ENCODE measurements around the gene SMARCD3.

SMARCD3 gene

DNA sequence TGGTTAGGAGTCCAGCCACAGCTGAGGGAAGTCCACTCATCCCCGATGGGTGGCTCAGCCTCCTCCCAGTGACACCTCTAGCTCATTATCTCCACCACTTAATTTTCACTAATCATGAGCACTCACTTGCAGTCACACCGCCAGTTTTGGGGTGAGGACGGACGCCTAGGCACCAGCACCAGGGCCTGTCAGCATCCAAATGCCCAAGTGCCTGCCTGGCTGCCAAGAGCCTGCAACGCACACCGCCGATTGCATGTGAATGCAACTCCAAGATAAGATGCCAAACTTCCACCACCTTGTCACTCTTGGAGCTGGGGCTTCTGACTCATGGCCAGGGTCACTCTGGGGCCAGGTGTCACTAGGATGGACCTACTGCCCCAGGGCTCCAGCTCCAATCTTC is 24.4 kb upstream of the SMARCD3 start:
- peaks cover 24% of the 10 kb centered on the region for H3K27me3 ChIP-seq (ENCODE audit: control insufficient read depth, insufficient read depth, low read length, poor library complexity, severe bottlenecking)
- no peak overlapping the region for H3K27ac ChIP-seq (ENCODE audit: insufficient read depth, low read depth, low read length, poor library complexity, severe bottlenecking)
- no peaks in the 10 kb centered on the region for H3K36me3 ChIP-seq (ENCODE audit: control insufficient read depth, insufficient read depth, low read length)
- H3K4me3 ChIP-seq (ENCODE audit: insufficient read depth, low read depth, low read length) = no peak overlapping the region
- WGBS, 2 experiments = 93 to 94% methylated on average over 7 of the region's 7 CpGs
- H3K4me1 ChIP-seq (ENCODE audit: control insufficient read depth, insufficient read depth, low read length) = peaks cover 7% of the 10 kb centered on the region
- H3K9me3 ChIP-seq (ENCODE audit: control insufficient read depth, low read length) = no peaks in the 10 kb centered on the region

DNA sequence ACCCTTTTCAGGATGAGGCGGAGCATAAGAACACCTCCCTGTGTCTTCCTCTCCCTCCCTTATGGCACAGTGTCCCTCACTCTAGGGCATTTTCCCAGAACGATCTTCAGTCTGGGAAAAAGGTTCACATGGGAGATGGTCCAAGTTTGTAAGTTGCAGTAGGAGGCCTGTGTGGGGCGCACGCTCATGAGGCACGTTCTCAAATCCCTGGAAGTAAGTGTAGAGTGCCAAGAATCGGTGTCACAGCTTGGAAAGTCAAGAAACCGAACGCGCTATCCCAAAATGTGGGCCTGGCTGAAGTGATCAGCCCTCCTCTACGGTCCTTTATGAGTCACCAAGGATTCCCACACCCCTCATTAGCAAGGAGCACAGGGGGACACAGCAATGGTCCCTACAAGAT is 23.9 kb upstream of the SMARCD3 start:
- H3K36me3 ChIP-seq (ENCODE audit: control insufficient read depth, insufficient read depth, low read length) = no peaks in the 10 kb centered on the region
- WGBS, 2 experiments = 86 to 92% methylated on average over 10 of the region's 10 CpGs
- no peaks in the 10 kb centered on the region for H3K9me3 ChIP-seq (ENCODE audit: control insufficient read depth, low read length)
- peaks cover 20% of the 10 kb centered on the region for H3K27me3 ChIP-seq (ENCODE audit: control insufficient read depth, insufficient read depth, low read length, poor library complexity, severe bottlenecking)
- no peak overlapping the region for H3K4me3 ChIP-seq (ENCODE audit: insufficient read depth, low read depth, low read length)
- H3K4me1 ChIP-seq (ENCODE audit: control insufficient read depth, insufficient read depth, low read length) = peaks cover 7% of the 10 kb centered on the region
- no peak overlapping the region for H3K27ac ChIP-seq (ENCODE audit: insufficient read depth, low read depth, low read length, poor library complexity, severe bottlenecking)

DNA sequence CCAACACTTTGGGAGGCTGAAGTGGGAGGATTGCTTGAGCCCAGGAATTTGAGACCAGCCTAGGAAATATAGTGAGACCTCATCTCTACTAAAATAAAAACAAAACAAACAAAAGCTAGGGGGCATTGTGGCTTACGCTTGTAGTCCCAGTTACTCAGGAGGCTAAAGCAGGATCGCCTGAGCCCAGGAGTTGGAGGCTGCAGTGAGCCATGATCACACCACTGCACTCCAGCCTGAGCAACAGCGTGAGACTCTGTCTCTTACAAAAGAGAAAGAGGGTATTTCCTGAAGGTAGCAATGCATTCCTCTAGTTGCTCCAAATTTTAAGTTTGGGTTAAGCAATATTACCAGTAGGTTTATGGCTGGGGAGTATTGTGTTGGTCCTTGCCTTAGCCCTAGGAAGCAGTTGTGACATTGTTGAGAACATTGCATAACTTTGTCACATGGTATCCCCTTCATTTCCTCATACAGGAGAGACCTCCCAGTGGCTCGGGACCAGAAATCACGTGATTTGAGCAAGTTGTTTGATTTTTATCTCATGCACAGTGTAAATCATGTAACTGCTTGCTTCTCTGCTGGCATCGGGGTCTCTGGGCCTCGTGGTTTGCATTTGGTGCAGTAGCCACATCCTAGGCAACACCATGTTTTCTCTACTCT is 23.3 kb upstream of the SMARCD3 start:
- H3K36me3 ChIP-seq (ENCODE audit: control insufficient read depth, insufficient read depth, low read length) = no peaks in the 10 kb centered on the region
- H3K27ac ChIP-seq (ENCODE audit: insufficient read depth, low read depth, low read length, poor library complexity, severe bottlenecking) = no peak overlapping the region
- no peak overlapping the region for H3K4me3 ChIP-seq (ENCODE audit: insufficient read depth, low read depth, low read length)
- peaks cover 16% of the 10 kb centered on the region for H3K27me3 ChIP-seq (ENCODE audit: control insufficient read depth, insufficient read depth, low read length, poor library complexity, severe bottlenecking)
- no peaks in the 10 kb centered on the region for H3K9me3 ChIP-seq (ENCODE audit: control insufficient read depth, low read length)
- 77 to 84% methylated on average over 7 of the region's 7 CpGs for WGBS, 2 experiments
- H3K4me1 ChIP-seq (ENCODE audit: control insufficient read depth, insufficient read depth, low read length) = peaks cover 7% of the 10 kb centered on the region

DNA sequence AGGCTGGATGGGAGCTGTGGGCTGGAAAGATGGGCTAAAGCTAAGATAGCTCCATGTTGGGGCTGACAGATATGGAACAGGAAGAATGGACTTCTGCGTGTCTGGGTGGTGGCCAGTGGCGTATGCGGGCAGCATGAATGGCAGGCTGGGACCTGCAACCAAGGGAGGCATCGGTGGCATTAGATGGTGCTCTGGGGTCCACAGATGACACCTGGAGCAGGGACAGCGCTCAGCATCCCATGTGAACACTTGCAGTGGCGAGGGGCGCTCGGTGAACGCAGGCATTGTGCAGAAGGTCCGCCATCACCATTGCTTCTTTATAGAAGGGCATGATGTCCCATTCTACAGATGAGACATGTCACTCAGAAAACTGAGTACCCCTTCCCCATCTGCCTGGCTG is 21.0 kb upstream of the SMARCD3 start:
- no peak overlapping the region for H3K4me3 ChIP-seq (ENCODE audit: insufficient read depth, low read depth, low read length)
- WGBS, 2 experiments = 94 to 95% methylated on average over 10 of the region's 10 CpGs
- H3K9me3 ChIP-seq (ENCODE audit: control insufficient read depth, low read length) = no peaks in the 10 kb centered on the region
- H3K36me3 ChIP-seq (ENCODE audit: control insufficient read depth, insufficient read depth, low read length) = no peaks in the 10 kb centered on the region
- no peaks in the 10 kb centered on the region for H3K4me1 ChIP-seq (ENCODE audit: control insufficient read depth, insufficient read depth, low read length)
- no peak overlapping the region for H3K27ac ChIP-seq (ENCODE audit: insufficient read depth, low read depth, low read length, poor library complexity, severe bottlenecking)
- no peaks in the 10 kb centered on the region for H3K27me3 ChIP-seq (ENCODE audit: control insufficient read depth, insufficient read depth, low read length, poor library complexity, severe bottlenecking)

DNA sequence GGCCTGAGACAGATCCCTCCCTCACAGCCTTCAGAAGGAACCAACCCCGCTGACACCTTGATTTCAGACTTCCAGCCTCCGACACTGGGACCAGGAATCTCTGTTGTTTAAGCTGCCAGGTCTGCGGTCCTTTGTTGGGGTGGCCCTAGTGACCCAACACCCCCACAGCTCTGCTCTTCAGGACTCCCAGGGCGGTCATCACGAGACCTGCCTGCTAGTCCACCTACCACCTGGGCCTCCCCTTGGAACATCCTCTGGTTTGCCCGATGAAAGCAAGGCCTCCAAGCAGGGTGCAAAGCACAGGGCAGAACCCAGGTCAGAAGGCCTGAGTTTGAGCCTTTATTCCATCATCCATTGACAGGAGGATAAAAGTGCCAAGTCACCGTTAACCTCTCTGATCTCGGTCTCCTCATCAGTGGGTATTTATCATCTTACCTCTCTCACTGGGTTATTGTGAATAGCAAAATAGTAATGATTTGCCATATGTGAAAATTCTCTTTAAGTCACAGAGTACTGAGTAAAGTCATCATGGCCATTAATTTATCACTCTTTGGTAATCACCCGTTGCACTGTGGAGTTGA is 16.9 kb upstream of the SMARCD3 start:
- Histone ChIP-seq H3K27ac (ENCODE audit: insufficient read depth, low read depth, low read length, poor library complexity, severe bottlenecking) (no peak overlapping the region), H3K9me3 (ENCODE audit: control insufficient read depth, low read length) (no peaks in the 10 kb centered on the region), H3K4me3 (ENCODE audit: insufficient read depth, low read depth, low read length) (no peak overlapping the region), H3K36me3 (ENCODE audit: control insufficient read depth, insufficient read depth, low read length) (no peaks in the 10 kb centered on the region), H3K27me3 (ENCODE audit: control insufficient read depth, insufficient read depth, low read length, poor library complexity, severe bottlenecking) (no peaks in the 10 kb centered on the region), H3K4me1 (ENCODE audit: control insufficient read depth, insufficient read depth, low read length) (no peaks in the 10 kb centered on the region)
- 90 to 92% methylated on average over 9 of the region's 9 CpGs for WGBS, 2 experiments

DNA sequence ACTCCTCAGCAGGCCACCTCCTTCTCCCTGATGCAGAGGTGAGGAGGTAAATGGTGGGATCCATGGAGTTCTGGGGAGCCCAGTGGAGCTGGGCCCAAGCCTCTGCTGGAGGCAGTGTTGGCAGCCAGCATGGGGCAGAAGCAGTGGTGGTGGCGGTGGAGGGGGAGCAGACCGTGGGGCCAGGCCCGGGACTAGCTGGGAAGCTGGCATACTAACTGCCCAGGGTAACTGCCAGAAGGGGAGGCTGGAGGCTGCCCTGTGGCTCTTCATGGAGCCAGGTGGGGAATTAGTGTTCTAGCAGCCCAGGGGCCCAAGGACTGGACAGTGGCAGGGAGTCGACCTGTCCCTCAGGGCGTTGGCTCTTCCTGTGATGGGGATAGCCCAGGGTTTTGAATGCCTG is 16.1 kb upstream of the SMARCD3 start:
- WGBS, 2 experiments = 83 to 84% methylated on average over 5 of the region's 5 CpGs
- no peak overlapping the region for H3K27ac ChIP-seq (ENCODE audit: insufficient read depth, low read depth, low read length, poor library complexity, severe bottlenecking)
- H3K4me1 ChIP-seq (ENCODE audit: control insufficient read depth, insufficient read depth, low read length) = no peaks in the 10 kb centered on the region
- H3K36me3 ChIP-seq (ENCODE audit: control insufficient read depth, insufficient read depth, low read length) = no peaks in the 10 kb centered on the region
- no peaks in the 10 kb centered on the region for H3K27me3 ChIP-seq (ENCODE audit: control insufficient read depth, insufficient read depth, low read length, poor library complexity, severe bottlenecking)
- H3K4me3 ChIP-seq (ENCODE audit: insufficient read depth, low read depth, low read length) = no peak overlapping the region
- no peaks in the 10 kb centered on the region for H3K9me3 ChIP-seq (ENCODE audit: control insufficient read depth, low read length)

DNA sequence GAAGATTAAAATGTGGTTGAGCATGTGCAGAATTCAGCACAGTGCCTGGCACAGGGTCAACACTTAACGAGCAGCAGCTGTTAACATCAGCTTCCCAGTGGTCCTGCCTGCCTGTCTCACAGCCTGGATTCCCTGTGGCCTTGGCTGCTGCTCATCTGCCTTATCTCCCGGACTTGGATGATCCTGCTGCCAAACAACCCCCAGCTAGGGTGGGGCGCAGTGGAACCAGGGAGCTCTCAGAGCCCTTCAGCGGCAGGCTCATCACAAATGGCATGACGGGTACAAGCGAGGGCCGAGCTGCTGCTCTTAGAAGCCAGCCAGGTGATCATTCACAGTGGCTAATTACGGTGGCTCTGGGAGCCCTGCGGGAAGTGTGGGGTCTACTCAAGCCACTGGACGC is 13.0 kb upstream of the SMARCD3 start:
- no peaks in the 10 kb centered on the region for H3K9me3 ChIP-seq (ENCODE audit: control insufficient read depth, low read length)
- no peak overlapping the region for H3K27ac ChIP-seq (ENCODE audit: insufficient read depth, low read depth, low read length, poor library complexity, severe bottlenecking)
- H3K36me3 ChIP-seq (ENCODE audit: control insufficient read depth, insufficient read depth, low read length) = no peaks in the 10 kb centered on the region
- H3K4me3 ChIP-seq (ENCODE audit: insufficient read depth, low read depth, low read length) = no peak overlapping the region
- H3K4me1 ChIP-seq (ENCODE audit: control insufficient read depth, insufficient read depth, low read length) = no peaks in the 10 kb centered on the region
- no peaks in the 10 kb centered on the region for H3K27me3 ChIP-seq (ENCODE audit: control insufficient read depth, insufficient read depth, low read length, poor library complexity, severe bottlenecking)
- 87 to 88% methylated on average over 10 of the region's 10 CpGs for WGBS, 2 experiments

DNA sequence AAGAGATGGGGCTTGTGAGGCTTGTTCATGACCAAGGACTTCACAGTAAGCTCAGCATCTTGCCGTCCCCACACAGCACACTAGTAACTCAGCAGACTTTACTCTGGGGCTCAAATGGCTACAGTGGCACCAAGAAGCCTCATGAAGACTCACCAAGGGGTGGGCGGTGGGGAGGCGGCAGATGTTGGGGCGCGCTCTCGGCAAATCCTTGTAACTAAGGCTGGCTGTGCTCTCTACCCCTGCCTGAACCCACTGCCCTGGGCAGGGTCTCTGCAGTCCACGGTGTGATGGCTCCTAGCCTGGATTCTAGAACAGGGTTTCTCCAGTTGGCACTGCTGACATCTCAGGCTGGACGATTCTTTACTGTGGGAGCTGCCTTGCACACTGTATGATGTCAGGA is 12.4 kb upstream of the SMARCD3 start:
- Histone ChIP-seq H3K4me1 (ENCODE audit: control insufficient read depth, insufficient read depth, low read length) (no peaks in the 10 kb centered on the region), H3K27ac (ENCODE audit: insufficient read depth, low read depth, low read length, poor library complexity, severe bottlenecking) (no peak overlapping the region), H3K36me3 (ENCODE audit: control insufficient read depth, insufficient read depth, low read length) (no peaks in the 10 kb centered on the region), H3K27me3 (ENCODE audit: control insufficient read depth, insufficient read depth, low read length, poor library complexity, severe bottlenecking) (no peaks in the 10 kb centered on the region), H3K4me3 (ENCODE audit: insufficient read depth, low read depth, low read length) (no peak overlapping the region), H3K9me3 (ENCODE audit: control insufficient read depth, low read length) (no peaks in the 10 kb centered on the region)
- 94% methylated on average over 8 of the region's 8 CpGs for WGBS, 2 experiments

DNA sequence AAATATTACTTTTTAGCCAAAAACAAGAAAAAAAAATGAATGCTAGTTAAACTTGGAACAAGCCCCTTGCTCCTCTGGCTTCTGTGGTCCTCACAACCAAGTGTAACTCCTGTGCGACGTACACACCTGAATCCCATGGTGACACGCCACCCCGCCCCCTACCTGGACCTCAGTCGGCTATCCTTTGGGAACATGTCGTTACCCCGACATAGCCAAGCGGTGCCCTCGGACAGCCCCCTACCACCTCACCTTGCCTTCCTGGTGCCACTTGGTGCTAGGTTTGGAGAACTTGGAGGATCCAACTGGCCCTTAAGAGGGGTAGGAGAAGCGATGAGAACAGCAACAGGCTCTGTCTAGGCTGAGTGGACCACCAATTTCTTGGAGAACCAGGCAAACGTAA is 12.0 kb upstream of the SMARCD3 start:
- Histone ChIP-seq H3K9me3 (ENCODE audit: control insufficient read depth, low read length) (no peaks in the 10 kb centered on the region), H3K4me3 (ENCODE audit: insufficient read depth, low read depth, low read length) (no peak overlapping the region), H3K27ac (ENCODE audit: insufficient read depth, low read depth, low read length, poor library complexity, severe bottlenecking) (no peak overlapping the region), H3K36me3 (ENCODE audit: control insufficient read depth, insufficient read depth, low read length) (no peaks in the 10 kb centered on the region), H3K4me1 (ENCODE audit: control insufficient read depth, insufficient read depth, low read length) (no peaks in the 10 kb centered on the region), H3K27me3 (ENCODE audit: control insufficient read depth, insufficient read depth, low read length, poor library complexity, severe bottlenecking) (no peaks in the 10 kb centered on the region)
- 92% methylated on average over 11 of the region's 11 CpGs for WGBS, 2 experiments

DNA sequence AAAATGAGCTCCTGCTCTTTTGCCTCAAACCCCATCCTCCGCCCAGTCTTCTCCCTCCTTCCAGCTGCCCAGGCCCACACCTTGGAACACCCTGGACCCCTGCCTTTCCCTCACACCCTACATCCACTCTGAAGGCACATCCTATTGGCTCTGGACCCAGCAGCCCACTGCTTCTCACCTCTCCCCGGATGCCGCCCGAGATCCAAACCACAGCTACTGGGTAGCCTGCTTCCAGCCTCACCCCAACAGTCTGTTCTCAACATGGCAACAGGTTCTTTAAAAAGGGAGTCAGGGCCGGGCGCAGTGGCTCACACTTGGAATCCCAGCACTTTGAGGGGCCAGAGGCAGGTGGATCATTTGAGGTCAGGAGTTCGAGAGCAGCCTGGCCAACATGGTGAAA is 9.5 kb upstream of the SMARCD3 start:
- Histone ChIP-seq H3K4me3 (ENCODE audit: insufficient read depth, low read depth, low read length) (no peak overlapping the region), H3K9me3 (ENCODE audit: control insufficient read depth, low read length) (no peaks in the 10 kb centered on the region), H3K36me3 (ENCODE audit: control insufficient read depth, insufficient read depth, low read length) (no peaks in the 10 kb centered on the region), H3K27me3 (ENCODE audit: control insufficient read depth, insufficient read depth, low read length, poor library complexity, severe bottlenecking) (no peaks in the 10 kb centered on the region), H3K4me1 (ENCODE audit: control insufficient read depth, insufficient read depth, low read length) (peaks cover 4% of the 10 kb centered on the region), H3K27ac (ENCODE audit: insufficient read depth, low read depth, low read length, poor library complexity, severe bottlenecking) (no peak overlapping the region)
- 89 to 95% methylated on average over 7 of the region's 7 CpGs for WGBS, 2 experiments
